ENCODE results near the gene KATNAL2. TPM values are rescaled to one million over a fixed set of nuclear protein-coding genes. Genes with fewer than 3 reads are reported as not detected.

The KATNAL2 gene
- total RNA-seq, 1 experiment from 2014 or later: 12.1 TPM

DNA sequence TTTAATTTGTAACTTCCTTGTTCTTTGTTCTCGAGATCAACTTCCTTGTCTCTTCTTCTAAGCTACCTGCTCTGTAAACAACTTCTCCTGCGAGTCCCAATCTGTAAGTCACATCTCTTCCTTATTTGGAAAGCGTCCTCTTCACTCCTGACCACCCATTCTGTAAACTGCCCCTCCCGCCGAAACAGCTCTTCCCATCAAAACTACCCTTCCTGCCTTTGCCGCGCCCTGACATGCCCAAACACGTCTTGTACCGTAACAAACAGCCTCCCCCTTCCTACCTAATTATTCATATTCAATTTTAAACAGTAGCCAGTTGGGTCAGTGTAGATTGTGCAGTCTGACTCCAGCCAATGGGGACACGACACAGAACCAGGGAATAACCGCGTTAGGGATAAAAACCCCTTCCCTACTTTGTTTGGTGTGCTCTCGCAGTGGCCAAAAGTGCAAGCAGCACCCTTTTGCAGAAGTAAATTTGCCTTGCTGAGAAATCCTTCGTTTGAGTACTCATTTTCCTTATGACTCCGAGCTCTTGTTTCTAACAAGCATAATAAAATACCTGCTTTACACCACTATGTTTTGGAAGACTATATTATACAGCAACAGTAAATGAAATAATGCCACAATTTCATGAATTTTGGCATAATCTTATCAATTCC lies 39.9 kb upstream of the KATNAL2 start (continued):
- TF ChIP-seq, protein P1, sequence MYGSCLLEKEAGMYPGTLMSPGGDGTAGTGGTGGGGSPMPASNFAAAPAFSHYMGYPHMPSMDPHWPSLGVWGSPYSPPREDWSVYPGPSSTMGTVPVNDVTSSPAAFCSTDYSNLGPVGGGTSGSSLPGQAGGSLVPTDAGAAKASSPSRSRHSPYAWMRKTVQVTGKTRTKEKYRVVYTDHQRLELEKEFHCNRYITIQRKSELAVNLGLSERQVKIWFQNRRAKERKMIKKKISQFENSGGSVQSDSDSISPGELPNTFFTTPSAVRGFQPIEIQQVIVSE (CRISPR knock-in tag; IDR thresholded peaks at IDR 0.05; ENCODE audit: borderline replicate concordance): no peak
- TF ChIP-seq NR2C2 (CRISPR knock-in tag; IDR thresholded peaks at IDR 0.05) (no peak), ZBTB43 (CRISPR knock-in tag; IDR thresholded peaks at IDR 0.05) (no peak), JUN (CRISPR knock-in tag; IDR thresholded peaks at IDR 0.05) (no peak), STAT6 (CRISPR knock-in tag; conservative IDR thresholded peaks at IDR 0.05; ENCODE audit: low read depth) (no peak), ZNF423 (CRISPR knock-in tag; IDR thresholded peaks at IDR 0.05) (no peak), MYBL2 (CRISPR knock-in tag; IDR thresholded peaks at IDR 0.05) (no peak), NFATC4 (CRISPR knock-in tag; IDR thresholded peaks at IDR 0.05) (no peak), NFYB (CRISPR knock-in tag; conservative IDR thresholded peaks at IDR 0.05; ENCODE audit: low read depth) (no peak)

DNA sequence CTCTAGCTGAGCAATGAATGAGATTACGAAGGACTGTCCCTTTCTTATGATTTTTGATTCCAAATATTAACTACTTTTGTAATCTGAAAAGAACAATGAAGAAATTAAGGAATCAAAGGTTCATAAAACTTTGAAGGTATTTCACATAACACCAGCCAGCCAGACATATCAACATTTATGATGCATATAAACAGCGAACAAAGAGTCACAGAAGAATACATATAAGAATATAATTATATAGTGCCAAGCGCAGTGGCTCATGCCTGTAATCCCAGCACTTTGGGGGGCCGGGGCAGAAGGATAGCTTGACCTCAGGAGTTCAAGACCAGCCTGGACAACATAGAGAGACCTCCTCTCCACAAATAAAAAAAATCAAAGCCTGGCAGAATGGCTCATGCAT lies 34.2 kb upstream of the KATNAL2 start:
- H3K9me3 Mint-ChIP-seq: peaks cover 35% of the 10 kb centered on the region
- DNase-seq (ENCODE audit: low spot score) (no peak), ATAC-seq (no peak)
- TF ChIP-seq ZNF263 (CRISPR knock-in tag; IDR thresholded peaks at IDR 0.05; ENCODE audit: low read depth): no peak
- TF ChIP-seq FOXP1 (CRISPR knock-in tag; IDR thresholded peaks at IDR 0.05; ENCODE audit: borderline replicate concordance): no peak
- TF ChIP-seq GRHL2 (CRISPR knock-in tag; IDR thresholded peaks at IDR 0.05; ENCODE audit: insufficient replicate concordance, severe bottlenecking): no peak
- TF ChIP-seq, protein P2, sequence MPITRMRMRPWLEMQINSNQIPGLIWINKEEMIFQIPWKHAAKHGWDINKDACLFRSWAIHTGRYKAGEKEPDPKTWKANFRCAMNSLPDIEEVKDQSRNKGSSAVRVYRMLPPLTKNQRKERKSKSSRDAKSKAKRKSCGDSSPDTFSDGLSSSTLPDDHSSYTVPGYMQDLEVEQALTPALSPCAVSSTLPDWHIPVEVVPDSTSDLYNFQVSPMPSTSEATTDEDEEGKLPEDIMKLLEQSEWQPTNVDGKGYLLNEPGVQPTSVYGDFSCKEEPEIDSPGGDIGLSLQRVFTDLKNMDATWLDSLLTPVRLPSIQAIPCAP (CRISPR knock-in tag; IDR thresholded peaks at IDR 0.05): no peak
- no peak for TF ChIP-seq ZMAT4 (CRISPR knock-in tag; IDR thresholded peaks at IDR 0.05)
- no peak for TF ChIP-seq NFYB (CRISPR knock-in tag; conservative IDR thresholded peaks at IDR 0.05; ENCODE audit: low read depth)
- TF ChIP-seq RORB (CRISPR knock-in tag; IDR thresholded peaks at IDR 0.05): no peak
- no peak for TF ChIP-seq GABPB1 (CRISPR knock-in tag; IDR thresholded peaks at IDR 0.05)
- no peak for TF ChIP-seq ELF4 (CRISPR knock-in tag; IDR thresholded peaks at IDR 0.05; ENCODE audit: low read depth)
- TF ChIP-seq, protein P3, sequence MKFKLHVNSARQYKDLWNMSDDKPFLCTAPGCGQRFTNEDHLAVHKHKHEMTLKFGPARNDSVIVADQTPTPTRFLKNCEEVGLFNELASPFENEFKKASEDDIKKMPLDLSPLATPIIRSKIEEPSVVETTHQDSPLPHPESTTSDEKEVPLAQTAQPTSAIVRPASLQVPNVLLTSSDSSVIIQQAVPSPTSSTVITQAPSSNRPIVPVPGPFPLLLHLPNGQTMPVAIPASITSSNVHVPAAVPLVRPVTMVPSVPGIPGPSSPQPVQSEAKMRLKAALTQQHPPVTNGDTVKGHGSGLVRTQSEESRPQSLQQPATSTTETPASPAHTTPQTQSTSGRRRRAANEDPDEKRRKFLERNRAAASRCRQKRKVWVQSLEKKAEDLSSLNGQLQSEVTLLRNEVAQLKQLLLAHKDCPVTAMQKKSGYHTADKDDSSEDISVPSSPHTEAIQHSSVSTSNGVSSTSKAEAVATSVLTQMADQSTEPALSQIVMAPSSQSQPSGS (CRISPR knock-in tag; IDR thresholded peaks at IDR 0.05; ENCODE audit: borderline replicate concordance, low read depth): no peak
- H3K27me3 Mint-ChIP-seq (ENCODE audit: low read depth): no peaks in the 10 kb centered on the region
- ChIA-PET CTCF (no interaction called here), POLR2A (no interaction called here)
- H3K4me3 Mint-ChIP-seq: no peak overlapping the region
- H3K4me1 Mint-ChIP-seq: peaks cover 6% of the 10 kb centered on the region
- H3K36me3 Mint-ChIP-seq: peaks cover 54% of the 10 kb centered on the region
- no peak overlapping the region for H3K27ac Mint-ChIP-seq

Measured in WTC11 (cell line).